Body of pancreas (tissue), 4 donors: ENCODE measurements around the gene RHBDD3. TPM values are rescaled to one million over a fixed set of nuclear protein-coding genes. Genes with fewer than 3 reads are reported as not detected.
A peak's percentile ranks its signal among the peaks of the same experiment; 100 is the strongest.

ENCODE experiments used
- ATAC-seq: fragments of 150-250 bp; one replicate; pipeline ENCODE4 v1.9.1; 2016
- DNase-seq, 4 donors: peaks; one replicate each; pipeline ENCODE4 v3.0.0-alpha.2; 2019
- H3K27ac ChIP-seq, 4 donors: fragments of 200-600 bp; sonication (generic); 1 replicate in 3 of 4; 2 replicates in 1 of 4; pipeline versions ENCODE4 v1.5.1 to v1.6.1; 2016 to 2019; ENCODE audit warnings: mild to moderate bottlenecking in 1 of 4, mixed read lengths in 1 of 4, moderate library complexity in 1 of 4
- H3K27me3 ChIP-seq, 2 donors: fragments of 200-600 bp; sonication (generic); one replicate each; pipeline ENCODE4 v1.6.0; 2016; ENCODE audit warnings: mild to moderate bottlenecking in 1 of 2
- H3K36me3 ChIP-seq, 2 donors: fragments of 200-600 bp; sonication (generic); replicated peaks in 1 of 2; 2 replicates each; pipeline ENCODE4 v1.5.1; 2016; ENCODE audit warnings: low read depth in 2 of 2; ENCODE audit not compliant: insufficient read depth in 1 of 2
- H3K4me1 ChIP-seq: fragments of 200-600 bp; sonication (generic); one replicate; pipeline ENCODE4 v1.6.0; 2016
- H3K4me3 ChIP-seq, 2 donors: fragments of 200-600 bp; sonication (generic); 1 replicate in 1 of 2; 2 replicates in 1 of 2; pipeline ENCODE4 v1.5.1; 2016 to 2019
- H3K9me3 ChIP-seq, 3 donors: fragments of 200-600 bp; sonication (generic); 1 replicate in 2 of 3; 2 replicates in 1 of 3; pipeline ENCODE4 v1.5.1; 2016
- POLR2A ChIP-seq, 3 donors: fragments of 450-650 bp; IDR thresholded peaks; one replicate each; pipeline ENCODE4 v1.6.1; 2016; ENCODE audit warnings: antibody characterized with exemption in 3 of 3, mild to moderate bottlenecking in 2 of 3
- WGBS, 2 donors: methylation state at CpG; one replicate each; pipeline ENCODE4 v1.1.5; 2017; 5-methylcytosine and 5-hydroxymethylcytosine counted together
- intact Hi-C: fragments of 100-400 bp; cut with DNase I; formaldehyde crosslinking; loops from one replicate; pipeline ENCODE4 v1.15.1; 2023
- total RNA-seq, 2 donors: library from RNA; depleted of rRNA; stranded (reverse); fragments of >200 nt; gene quantifications; one replicate each; pipeline ENCODE4 v1.1.0, GENCODE V29; 2016
- TF ChIP-seq, protein P1 (sequence below), 7 experiments: fragments of 450-650 bp in 4 of 7; fragments of 200-600 bp in 3 of 7; sonication (generic) in 3 of 7; IDR thresholded peaks; one replicate each; pipeline ENCODE4 v1.5.1; 2016 to 2019; ENCODE audit warnings: antibody characterized with exemption in 7 of 7

RHBDD3 gene
- total RNA-seq, 2 donors from 2014 or later, result 32.4 to 42.2 TPM

DNA sequence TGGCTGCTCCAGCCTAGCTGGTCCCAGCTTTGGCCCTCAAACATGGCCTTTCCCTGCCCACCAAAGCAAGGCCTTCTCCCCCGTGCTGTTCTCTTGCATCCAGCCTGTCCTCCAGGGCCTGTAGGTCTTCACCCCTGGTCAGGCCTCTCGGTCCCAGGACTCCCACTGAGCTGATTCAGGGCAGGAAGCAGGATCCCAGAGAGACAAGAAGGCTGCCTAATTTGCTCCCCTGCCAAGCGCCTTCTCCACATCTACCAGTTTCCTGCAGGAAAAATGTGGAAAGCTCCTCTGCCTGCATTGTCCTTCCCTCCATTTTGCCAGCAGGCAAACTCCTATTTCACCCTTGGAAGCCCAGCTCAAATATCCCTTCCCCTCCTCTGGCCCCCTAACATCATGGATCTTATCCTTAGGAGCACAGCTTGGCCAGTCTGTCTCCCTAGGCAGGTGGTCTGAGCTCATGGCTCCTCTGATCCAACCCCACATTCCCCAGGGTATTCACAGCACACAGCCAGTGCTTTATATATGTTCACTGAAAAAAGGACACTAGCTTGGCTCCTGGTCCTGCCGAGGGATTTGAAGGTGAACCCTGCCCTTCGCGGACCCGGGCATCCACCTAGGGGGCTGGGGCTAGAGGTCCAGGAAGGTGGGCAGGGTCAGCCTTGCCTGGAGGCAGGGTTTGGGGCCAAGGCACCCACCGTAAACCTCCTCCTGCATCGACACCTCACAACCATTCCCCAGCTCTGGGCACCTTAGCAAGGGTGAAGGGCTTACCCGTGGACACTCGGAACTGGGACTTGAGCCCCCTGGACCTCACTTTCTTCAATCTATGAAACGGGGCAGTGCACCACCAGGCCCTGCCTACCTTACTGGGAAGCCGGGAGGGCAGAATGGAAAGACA, 968 bp downstream of the RHBDD3 start:
- WGBS, 2 donors, result 20 to 27% methylated on average over 7 to 13 of the region's 13 CpGs

DNA sequence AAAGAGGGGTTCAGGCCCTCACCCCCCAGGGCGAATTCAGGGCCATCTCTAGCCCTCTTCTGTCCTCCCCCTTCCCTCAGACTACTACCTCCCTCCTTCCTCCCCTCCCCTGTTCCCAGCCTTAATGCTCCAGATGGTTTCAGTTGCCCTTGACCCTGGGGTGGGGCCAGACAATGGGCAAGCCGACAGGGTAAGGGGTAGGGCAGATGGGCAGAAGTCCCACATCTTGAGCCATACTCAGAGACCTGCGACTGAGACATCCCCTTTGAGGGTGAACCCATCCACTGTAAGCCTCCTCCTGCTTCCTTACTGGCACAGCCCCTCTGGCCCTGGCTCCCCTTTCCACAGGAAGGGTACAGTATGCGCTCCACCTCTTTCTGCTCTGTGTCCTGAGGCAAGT, 1.9 kb downstream of the RHBDD3 start:
- Histone ChIP-seq H3K4me1 (peaks cover 45% of the 10 kb centered on the region), H3K4me3 (no peak overlapping the region), H3K27ac (peak overlapping the region; percentile 32 to 100 (median 100)), H3K27me3 (no peaks in the 10 kb centered on the region), H3K9me3 (no peaks in the 10 kb centered on the region), H3K36me3 (no peaks in the 10 kb centered on the region)
- TF ChIP-seq, protein P1, sequence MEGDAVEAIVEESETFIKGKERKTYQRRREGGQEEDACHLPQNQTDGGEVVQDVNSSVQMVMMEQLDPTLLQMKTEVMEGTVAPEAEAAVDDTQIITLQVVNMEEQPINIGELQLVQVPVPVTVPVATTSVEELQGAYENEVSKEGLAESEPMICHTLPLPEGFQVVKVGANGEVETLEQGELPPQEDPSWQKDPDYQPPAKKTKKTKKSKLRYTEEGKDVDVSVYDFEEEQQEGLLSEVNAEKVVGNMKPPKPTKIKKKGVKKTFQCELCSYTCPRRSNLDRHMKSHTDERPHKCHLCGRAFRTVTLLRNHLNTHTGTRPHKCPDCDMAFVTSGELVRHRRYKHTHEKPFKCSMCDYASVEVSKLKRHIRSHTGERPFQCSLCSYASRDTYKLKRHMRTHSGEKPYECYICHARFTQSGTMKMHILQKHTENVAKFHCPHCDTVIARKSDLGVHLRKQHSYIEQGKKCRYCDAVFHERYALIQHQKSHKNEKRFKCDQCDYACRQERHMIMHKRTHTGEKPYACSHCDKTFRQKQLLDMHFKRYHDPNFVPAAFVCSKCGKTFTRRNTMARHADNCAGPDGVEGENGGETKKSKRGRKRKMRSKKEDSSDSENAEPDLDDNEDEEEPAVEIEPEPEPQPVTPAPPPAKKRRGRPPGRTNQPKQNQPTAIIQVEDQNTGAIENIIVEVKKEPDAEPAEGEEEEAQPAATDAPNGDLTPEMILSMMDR (IDR thresholded peaks at IDR 0.05), result no peak
- no peak for TF ChIP-seq POLR2A (IDR thresholded peaks at IDR 0.05)
- peak in 1 of 4 donors; percentile 4 for DNase-seq
- 53 to 56% methylated on average over 4 of the region's 4 CpGs for WGBS, 2 donors
- intact Hi-C loops, result no loop called here
- ATAC-seq, result no peak

More for the DNA sequence above, 968 bp downstream of the RHBDD3 start:
- Histone ChIP-seq H3K27me3 (no peaks in the 10 kb centered on the region), H3K4me1 (peaks cover 54% of the 10 kb centered on the region), H3K4me3 (peak overlapping the region; percentile 74 to 79), H3K36me3 (no peaks in the 10 kb centered on the region), H3K9me3 (no peaks in the 10 kb centered on the region), H3K27ac (peak overlapping the region; percentile 99 to 100 (median 100))
- peak in 1 of 4 donors; percentile 13 for DNase-seq
- TF ChIP-seq, protein P1 (IDR thresholded peaks at IDR 0.05), result no peak
- no peak for TF ChIP-seq POLR2A (IDR thresholded peaks at IDR 0.05)
- no peak for ATAC-seq
- intact Hi-C loops, result no loop called here

DNA sequence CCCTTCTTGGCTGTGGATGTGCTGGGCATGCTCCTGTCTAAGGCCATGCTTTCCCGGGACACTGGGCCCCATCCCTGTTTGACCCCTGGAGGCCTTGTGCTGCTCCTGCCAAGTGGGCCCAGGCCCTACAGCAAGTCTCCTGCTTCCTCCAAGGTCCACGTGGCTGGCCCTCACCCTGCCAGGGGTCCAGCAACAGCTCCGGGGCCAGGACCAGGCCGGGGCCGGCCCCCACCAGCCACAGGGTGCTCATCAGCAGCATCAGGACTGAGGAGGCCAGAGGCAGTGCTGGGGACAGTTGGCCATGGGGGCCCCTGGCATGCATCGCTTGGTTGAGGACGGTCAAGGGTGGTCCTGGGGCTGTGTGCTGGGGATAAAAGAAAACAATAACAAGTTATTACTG, 2.5 kb downstream of the RHBDD3 start:
- Histone ChIP-seq H3K27ac (peak overlapping the region in 2 of 4 donors; percentile 99 to 100), H3K4me1 (peaks cover 39% of the 10 kb centered on the region), H3K9me3 (no peaks in the 10 kb centered on the region), H3K4me3 (no peak overlapping the region), H3K27me3 (no peaks in the 10 kb centered on the region), H3K36me3 (no peaks in the 10 kb centered on the region)
- intact Hi-C loops, result no loop called here
- no peak for TF ChIP-seq POLR2A (IDR thresholded peaks at IDR 0.05)
- TF ChIP-seq, protein P1 (IDR thresholded peaks at IDR 0.05), result no peak
- ATAC-seq, result no peak
- WGBS, 2 donors, result 92 to 100% methylated on average over 6 of the region's 7 CpGs
- DNase-seq, result no peak

DNA sequence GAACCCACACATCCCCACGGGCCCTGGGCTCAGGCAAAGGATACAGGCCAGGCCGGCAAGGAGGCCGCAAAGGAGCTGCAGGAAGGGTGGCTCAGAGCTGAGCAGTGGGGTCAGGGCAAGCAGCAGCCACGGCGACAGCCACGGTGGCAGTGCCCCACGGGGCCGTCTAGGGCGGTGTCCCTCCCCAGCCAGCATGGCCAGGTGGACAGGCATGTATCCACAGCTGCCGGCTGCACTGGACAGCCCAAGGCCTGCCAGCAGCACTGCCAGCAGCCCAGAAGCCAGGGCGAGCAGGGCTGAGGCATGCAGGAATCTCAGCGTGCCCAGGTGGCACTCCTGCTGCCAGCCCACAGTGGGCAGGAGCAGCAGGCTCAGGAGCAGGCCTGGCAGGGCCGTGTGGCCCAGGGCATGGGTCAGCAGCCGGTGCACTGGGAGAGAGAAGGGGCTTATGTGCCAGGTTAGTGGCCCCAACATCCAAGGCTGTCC, 3.9 kb downstream of the RHBDD3 start:
- ATAC-seq (peak; percentile 19), DNase-seq (peak; percentile 61 to 89 (median 79))
- Histone ChIP-seq H3K27me3 (no peaks in the 10 kb centered on the region), H3K27ac (peak overlapping the region; percentile 54 to 78 (median 74)), H3K36me3 (no peaks in the 10 kb centered on the region), H3K9me3 (no peaks in the 10 kb centered on the region), H3K4me3 (no peak overlapping the region), H3K4me1 (peaks cover 29% of the 10 kb centered on the region)
- TF ChIP-seq, protein P1 (IDR thresholded peaks at IDR 0.05), result peak in 1 of 7 experiments; percentile 9
- TF ChIP-seq POLR2A (IDR thresholded peaks at IDR 0.05), result peak; percentile 39 to 40 (median 40)
- intact Hi-C loops, result no loop called here
- WGBS, 2 donors, result 48% methylated on average over 14 of the region's 14 CpGs; no CpG with 5 or more reads in 1 of the 2 donors
